Endothelial cell of umbilical vein (primary cell): ENCODE measurements around the gene ELL2.

ENCODE experiments used
- EZH2 ChIP-seq: IDR thresholded peaks from 2 replicates; pipeline ENCODE4 v1.6.1; 2012; ENCODE audit warnings: borderline replicate concordance, low read depth, mild to moderate bottlenecking, moderate library complexity, low read length, inconsistent platforms; ENCODE audit not compliant: severe bottlenecking
- JUN ChIP-seq: IDR thresholded peaks from 2 replicates; pipeline ENCODE4 v1.6.1; 2011; ENCODE audit warnings: borderline replicate concordance, low read depth; ENCODE audit not compliant: insufficient read length, insufficient read depth
- MYC ChIP-seq: IDR thresholded peaks from one replicate; pipeline ENCODE4 v1.6.1; 2011; ENCODE audit warnings: mild to moderate bottlenecking, low read depth, low read length
- POLR2A ChIP-seq: IDR thresholded peaks from 2 replicates; pipeline ENCODE4 v1.6.1; 2012; ENCODE audit warnings: low read depth, mild to moderate bottlenecking, control low read depth, low read length
- POLR2AphosphoS5 ChIP-seq: IDR thresholded peaks from 2 replicates; pipeline ENCODE4 v1.6.1; 2012; ENCODE audit warnings: low read depth, mild to moderate bottlenecking, control low read depth, low read length, moderate library complexity; ENCODE audit not compliant: insufficient read depth
- TF ChIP-seq, protein P1 (sequence below), 2 donors: IDR thresholded peaks; 1 replicate in 1 of 2; 2 replicates in 1 of 2; pipeline ENCODE4 v1.5.1; 2011; ENCODE audit warnings: low read length in 2 of 2, mild to moderate bottlenecking in 2 of 2, moderate library complexity in 2 of 2, control low read depth in 1 of 2, inconsistent platforms in 1 of 2, low read depth in 1 of 2; ENCODE audit not compliant: insufficient read depth in 1 of 2; ENCODE audit errors: extremely low read depth in 1 of 2

DNA sequence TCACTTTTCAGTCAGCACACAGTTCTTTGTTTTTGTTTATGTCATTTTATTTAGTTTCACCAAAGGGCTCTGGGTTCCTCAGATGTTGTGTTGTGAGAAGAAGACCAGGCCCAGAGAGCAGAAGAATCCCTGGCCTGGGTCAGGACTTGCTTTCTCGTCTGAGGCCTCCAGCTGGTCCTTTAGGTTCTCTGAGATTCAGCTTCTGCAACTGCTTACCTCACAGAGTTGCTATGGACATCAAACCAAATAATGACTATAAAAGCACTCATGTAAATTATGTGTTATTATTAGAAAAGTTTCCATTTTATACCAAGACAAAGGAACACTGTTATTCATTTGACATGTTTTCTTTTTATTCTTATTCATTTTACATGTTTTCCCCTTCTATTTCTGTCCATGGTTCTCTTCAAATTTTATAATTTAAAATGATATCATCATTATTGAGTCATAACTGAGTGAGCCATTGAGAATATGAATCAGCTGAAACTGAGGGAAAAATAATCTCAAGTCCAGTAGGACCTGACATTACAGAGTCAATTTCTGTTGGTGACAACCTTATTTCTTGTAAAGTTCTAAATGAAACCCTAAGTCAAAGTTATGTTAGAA lies 95.1 kb downstream of the ELL2 start:
- no peak for TF ChIP-seq POLR2AphosphoS5
- TF ChIP-seq, protein P1, sequence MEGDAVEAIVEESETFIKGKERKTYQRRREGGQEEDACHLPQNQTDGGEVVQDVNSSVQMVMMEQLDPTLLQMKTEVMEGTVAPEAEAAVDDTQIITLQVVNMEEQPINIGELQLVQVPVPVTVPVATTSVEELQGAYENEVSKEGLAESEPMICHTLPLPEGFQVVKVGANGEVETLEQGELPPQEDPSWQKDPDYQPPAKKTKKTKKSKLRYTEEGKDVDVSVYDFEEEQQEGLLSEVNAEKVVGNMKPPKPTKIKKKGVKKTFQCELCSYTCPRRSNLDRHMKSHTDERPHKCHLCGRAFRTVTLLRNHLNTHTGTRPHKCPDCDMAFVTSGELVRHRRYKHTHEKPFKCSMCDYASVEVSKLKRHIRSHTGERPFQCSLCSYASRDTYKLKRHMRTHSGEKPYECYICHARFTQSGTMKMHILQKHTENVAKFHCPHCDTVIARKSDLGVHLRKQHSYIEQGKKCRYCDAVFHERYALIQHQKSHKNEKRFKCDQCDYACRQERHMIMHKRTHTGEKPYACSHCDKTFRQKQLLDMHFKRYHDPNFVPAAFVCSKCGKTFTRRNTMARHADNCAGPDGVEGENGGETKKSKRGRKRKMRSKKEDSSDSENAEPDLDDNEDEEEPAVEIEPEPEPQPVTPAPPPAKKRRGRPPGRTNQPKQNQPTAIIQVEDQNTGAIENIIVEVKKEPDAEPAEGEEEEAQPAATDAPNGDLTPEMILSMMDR (IDR thresholded peaks at IDR 0.05; ENCODE audit: extremely low read depth in 1 of 2, insufficient read depth in 1 of 2, low read depth in 1 of 2, low read length in 2 of 2): no peak
- no peak for TF ChIP-seq EZH2
- no peak for TF ChIP-seq POLR2A
- TF ChIP-seq JUN: peak; percentile 35
- no peak for TF ChIP-seq MYC
